Right cardiac atrium (tissue), 5 donors: ENCODE data around the gene GATM. TPM values are rescaled to one million over a fixed set of nuclear protein-coding genes. Genes with fewer than 3 reads are reported as not detected.
A peak's percentile ranks its signal among the peaks of the same experiment; 100 is the strongest.

Source experiments
- ATAC-seq, 2 donors: fragments of 200-7000 bp; cut with Tn5 transposase; one replicate each; pipeline versions ENCODE4 v1.8.0 to v1.9.1; 2020; ENCODE audit warnings: moderate library complexity in 2 of 2, mild to moderate bottlenecking in 1 of 2
- DNase-seq, 3 donors: peaks; one replicate each; pipeline ENCODE4 v3.0.0-alpha.2; 2020
- H3K27ac ChIP-seq: one replicate; pipeline ENCODE4 v1.5.1; 2013; ENCODE audit warnings: mild to moderate bottlenecking, low read length, control low read depth, moderate library complexity
- H3K27me3 ChIP-seq: one replicate; pipeline ENCODE4 v1.6.1; 2013; ENCODE audit not compliant: control insufficient read depth, insufficient read depth
- H3K4me1 ChIP-seq: one replicate; pipeline ENCODE4 v1.6.1; 2013; ENCODE audit warnings: low read length; ENCODE audit not compliant: control insufficient read depth, insufficient read depth
- H3K4me3 ChIP-seq: one replicate; pipeline ENCODE4 v1.5.1; 2013; ENCODE audit warnings: low read length, control low read depth
- H3K9me3 ChIP-seq: one replicate; pipeline ENCODE4 v1.6.1; 2013; ENCODE audit warnings: low read length; ENCODE audit not compliant: control insufficient read depth
- WGBS: extraction: QIAGEN DNeasy Blood & Tissue Kit; methylation state at CpG from one replicate; pipeline ENCODE4 v1.1.7; 2013; 5-methylcytosine and 5-hydroxymethylcytosine counted together
- intact Hi-C, 4 donors: fragments of 100-400 bp; cut with DNase I; formaldehyde crosslinking; loops; one replicate each; pipeline versions ENCODE4 v1.11.0 to v1.14.0; 2022 to 2023
- polyA plus RNA-seq: library from polyadenylated mRNA; stranded (reverse); fragments of 200-250 nt; gene quantifications from one replicate; pipeline ENCODE4 v1.2.3, GENCODE V29; 2013
- total RNA-seq, 4 donors: library from RNA; stranded (reverse); fragmentation: NEBNext Ultra II Directional; extraction: Animal tissue kit (Norgen Biotek cat#: 25700); gene quantifications; one replicate each; pipeline ENCODE4 v1.2.1, GENCODE V29; 2021
- donor health status: healthy with polysubstance abuse.
- donor health status: DM: no; HTN: yes; CAD: no.
- donor health status: DM: no; HTN: no; CAD: no.
- donor health status: DM: no; HTN: yes; CAD: no; lungs with severe emphysema.
- donor health status: DM: yes; HTN: yes; CAD: no.

The GATM gene
- total and polyA plus RNA-seq, 5 donors: 12.9 to 33.8 (median 29.6) TPM

GRCh38 chr15:45402162-45402954 is 24.0 kb upstream of the GATM start:
- H3K4me1 ChIP-seq: no peaks in the 10 kb centered on the region
- H3K4me3 ChIP-seq: peak overlapping the region; percentile 76
- WGBS: under 1% methylated on average over 84 of the region's 84 CpGs
- ATAC-seq: peak; percentile 98
- intact Hi-C loops: loop anchor here in 3 of 4 donors (2.0 to 10.0 kb wide), 4 partner anchors 95 to 238 kb away; no protein-coding TSS in a partner anchor
- H3K27me3 ChIP-seq: no peaks in the 10 kb centered on the region
- peak overlapping the region; percentile 95 for H3K27ac ChIP-seq
- H3K9me3 ChIP-seq: no peaks in the 10 kb centered on the region
- peak; percentile 97 to 98 (median 97) for DNase-seq

- no peaks in the 10 kb centered on the region for H3K9me3 ChIP-seq
- no peaks in the 10 kb centered on the region for H3K4me1 ChIP-seq
- DNase-seq (no peak), ATAC-seq (peak in 1 of 2 donors; percentile 11)
- intact Hi-C loops: loop anchor here in 3 of 4 donors (2.0 to 10.0 kb wide), 4 partner anchors 94 to 237 kb away; no protein-coding TSS in a partner anchor
- H3K4me3 ChIP-seq: peak overlapping the region; percentile 76
- 2% methylated on average over 12 of the region's 12 CpGs for WGBS
- H3K27ac ChIP-seq: peak overlapping the region; percentile 90
- no peaks in the 10 kb centered on the region for H3K27me3 ChIP-seq
Measured at GRCh38 chr15:45401665-45402161, 23.4 kb upstream of the GATM start.

- Histone ChIP-seq H3K27ac (no peak overlapping the region), H3K27me3 (no peaks in the 10 kb centered on the region), H3K9me3 (no peaks in the 10 kb centered on the region), H3K4me3 (no peak overlapping the region), H3K4me1 (no peaks in the 10 kb centered on the region)
- intact Hi-C loops: loop anchor here in 3 of 4 donors (5.0 to 10.0 kb wide), 3 partner anchors 92 to 235 kb away; no protein-coding TSS in a partner anchor
- DNase-seq: no peak
- 50% methylated on average over 6 of the region's 6 CpGs for WGBS
- no peak for ATAC-seq
Measured at GRCh38 chr15:45399381-45400212, 21.3 kb upstream of the GATM start.

- Histone ChIP-seq H3K4me1 (no peaks in the 10 kb centered on the region), H3K27me3 (no peaks in the 10 kb centered on the region), H3K9me3 (no peaks in the 10 kb centered on the region), H3K4me3 (no peak overlapping the region), H3K27ac (no peak overlapping the region)
- ATAC-seq: no peak
- 82% methylated on average over 6 of the region's 6 CpGs for WGBS
- no peak for DNase-seq
- intact Hi-C loops: loop anchor here in 2 of 4 donors (5.0 kb wide), 1 partner anchor 90 kb away; no protein-coding TSS in a partner anchor
Measured at GRCh38 chr15:45397116-45397665, 18.8 kb upstream of the GATM start.

GRCh38 chr15:45395943-45396342 is 17.6 kb upstream of the GATM start:
- 71% methylated on average over 4 of the region's 4 CpGs for WGBS
- intact Hi-C loops: loop anchor here in 2 of 4 donors (5.0 kb wide), 1 partner anchor 89 kb away; no protein-coding TSS in a partner anchor

GRCh38 chr15:45394681-45395080 is 16.3 kb upstream of the GATM start:
- Histone ChIP-seq H3K4me3 (no peak overlapping the region), H3K27me3 (no peaks in the 10 kb centered on the region)

More at GRCh38 chr15:45395943-45396342, 17.6 kb upstream of the GATM start:
- no peaks in the 10 kb centered on the region for H3K4me1 ChIP-seq
- H3K4me3 ChIP-seq: no peak overlapping the region
- no peaks in the 10 kb centered on the region for H3K27me3 ChIP-seq
- DNase-seq: no peak
- H3K27ac ChIP-seq: no peak overlapping the region
- H3K9me3 ChIP-seq: no peaks in the 10 kb centered on the region
- ATAC-seq: no peak

GRCh38 chr15:45393851-45394250 is 15.5 kb upstream of the GATM start:
- intact Hi-C loops: loop anchor here in 1 of 4 donors (5.0 kb wide), 1 partner anchor 87 kb away; no protein-coding TSS in a partner anchor
- H3K27ac ChIP-seq: no peak overlapping the region
- DNase-seq (no peak), ATAC-seq (peak in 1 of 2 donors; percentile 33)
- no peaks in the 10 kb centered on the region for H3K9me3 ChIP-seq
- no peaks in the 10 kb centered on the region for H3K4me1 ChIP-seq
- no peaks in the 10 kb centered on the region for H3K27me3 ChIP-seq
- WGBS: 85% methylated on average over 3 of the region's 3 CpGs
- no peak overlapping the region for H3K4me3 ChIP-seq

More at GRCh38 chr15:45394681-45395080, 16.3 kb upstream of the GATM start:
- no peaks in the 10 kb centered on the region for H3K9me3 ChIP-seq
- intact Hi-C loops: loop anchor here in 3 of 4 donors (5.0 kb wide), 1 partner anchor 87 kb away; no protein-coding TSS in a partner anchor
- H3K4me1 ChIP-seq: no peaks in the 10 kb centered on the region
- ATAC-seq (no peak), DNase-seq (no peak)
- WGBS: 84% methylated on average over 2 of the region's 2 CpGs
- no peak overlapping the region for H3K27ac ChIP-seq

- no peaks in the 10 kb centered on the region for H3K4me1 ChIP-seq
- no peaks in the 10 kb centered on the region for H3K9me3 ChIP-seq
- H3K27ac ChIP-seq: no peak overlapping the region
- DNase-seq (no peak), ATAC-seq (no peak)
- H3K4me3 ChIP-seq: no peak overlapping the region
- H3K27me3 ChIP-seq: no peaks in the 10 kb centered on the region
- intact Hi-C loops: loop anchor here in 1 of 4 donors (5.0 kb wide), 1 partner anchor 85 kb away; no protein-coding TSS in a partner anchor
Measured at GRCh38 chr15:45392584-45392855, 14.2 kb upstream of the GATM start.

- intact Hi-C loops: loop anchor here in 1 of 4 donors (5.0 kb wide), 1 partner anchor 85 kb away; no protein-coding TSS in a partner anchor
- no peak overlapping the region for H3K27ac ChIP-seq
Measured at GRCh38 chr15:45391746-45392583, 13.6 kb upstream of the GATM start.

GRCh38 chr15:45389351-45389750 is 11.0 kb upstream of the GATM start:
- no peak overlapping the region for H3K27ac ChIP-seq
- intact Hi-C loops: no loop called here

More at GRCh38 chr15:45391746-45392583, 13.6 kb upstream of the GATM start:
- 77% methylated on average over 7 of the region's 7 CpGs for WGBS
- no peak for DNase-seq
- Histone ChIP-seq H3K4me3 (no peak overlapping the region), H3K9me3 (no peaks in the 10 kb centered on the region), H3K4me1 (no peaks in the 10 kb centered on the region), H3K27me3 (no peaks in the 10 kb centered on the region)
- peak; percentile 25 to 41 for ATAC-seq

More at GRCh38 chr15:45389351-45389750, 11.0 kb upstream of the GATM start:
- Histone ChIP-seq H3K4me3 (no peak overlapping the region), H3K9me3 (no peaks in the 10 kb centered on the region), H3K27me3 (no peaks in the 10 kb centered on the region), H3K4me1 (no peaks in the 10 kb centered on the region)
- no peak for DNase-seq
- no peak for ATAC-seq
